IPS DF 6.9 (cell line): ENCODE measurements around the gene PHF24.

Source experiments
- DNase-seq: peaks from one replicate; pipeline ENCODE4 v3.0.0-alpha.2; 2013; ENCODE audit warnings: low read depth, low spot score
- H3K27ac ChIP-seq: one replicate; pipeline ENCODE4 v1.5.1; 2013; ENCODE audit warnings: low read length, control low read depth
- H3K27me3 ChIP-seq: 2 replicates; pipeline ENCODE4 v1.6.1; 2013; ENCODE audit warnings: mild to moderate bottlenecking, low read length; ENCODE audit not compliant: control insufficient read depth, insufficient read depth
- H3K36me3 ChIP-seq: 2 replicates; pipeline ENCODE4 v1.6.1; 2013; ENCODE audit warnings: low read length; ENCODE audit not compliant: control insufficient read depth, insufficient read depth
- H3K4me1 ChIP-seq: 2 replicates; pipeline ENCODE4 v1.6.1; 2013; ENCODE audit warnings: low read length; ENCODE audit not compliant: control insufficient read depth, insufficient read depth
- H3K4me3 ChIP-seq: 2 replicates; pipeline ENCODE4 v1.5.1; 2013; ENCODE audit warnings: mild to moderate bottlenecking, low read length
- H3K9me3 ChIP-seq: 2 replicates; pipeline ENCODE4 v1.6.1; 2013; ENCODE audit warnings: low read length, inconsistent platforms; ENCODE audit not compliant: control insufficient read depth, insufficient read depth
- WGBS: extraction: QIAGEN DNeasy Blood & Tissue Kit; methylation state at CpG from one replicate; pipeline ENCODE4 v1.1.7; 2013; ENCODE audit warnings: mixed read lengths, missing lambda C conversion rate; ENCODE audit not compliant: insufficient read length, insufficient coverage; 5-methylcytosine and 5-hydroxymethylcytosine counted together

The PHF24 gene

GRCh38 chr9:34982361-34982760 lies 24.3 kb downstream of the PHF24 start:
- H3K27ac ChIP-seq: no peak overlapping the region
- H3K4me3 ChIP-seq: no peak overlapping the region

GRCh38 chr9:34983209-34983608 lies 25.1 kb downstream of the PHF24 start:
- DNase-seq: no peak
- Histone ChIP-seq H3K9me3 (no peaks in the 10 kb centered on the region), H3K4me3 (no peak overlapping the region), H3K27ac (no peak overlapping the region), H3K27me3 (no peaks in the 10 kb centered on the region), H3K4me1 (no peaks in the 10 kb centered on the region), H3K36me3 (no peaks in the 10 kb centered on the region)
- no CpG with 5 or more reads among the region's 2 CpGs for WGBS

More at GRCh38 chr9:34982361-34982760, 24.3 kb downstream of the PHF24 start:
- DNase-seq: no peak
- Histone ChIP-seq H3K4me1 (no peaks in the 10 kb centered on the region), H3K36me3 (no peaks in the 10 kb centered on the region), H3K9me3 (no peaks in the 10 kb centered on the region), H3K27me3 (no peaks in the 10 kb centered on the region)
- no CpG with 5 or more reads among the region's 7 CpGs for WGBS

- no peak for DNase-seq
- WGBS: no CpG with 5 or more reads among the region's 1 CpG
These were observed 26.0 kb downstream of the PHF24 start for GRCh38 chr9:34984049-34984448.

DNA sequence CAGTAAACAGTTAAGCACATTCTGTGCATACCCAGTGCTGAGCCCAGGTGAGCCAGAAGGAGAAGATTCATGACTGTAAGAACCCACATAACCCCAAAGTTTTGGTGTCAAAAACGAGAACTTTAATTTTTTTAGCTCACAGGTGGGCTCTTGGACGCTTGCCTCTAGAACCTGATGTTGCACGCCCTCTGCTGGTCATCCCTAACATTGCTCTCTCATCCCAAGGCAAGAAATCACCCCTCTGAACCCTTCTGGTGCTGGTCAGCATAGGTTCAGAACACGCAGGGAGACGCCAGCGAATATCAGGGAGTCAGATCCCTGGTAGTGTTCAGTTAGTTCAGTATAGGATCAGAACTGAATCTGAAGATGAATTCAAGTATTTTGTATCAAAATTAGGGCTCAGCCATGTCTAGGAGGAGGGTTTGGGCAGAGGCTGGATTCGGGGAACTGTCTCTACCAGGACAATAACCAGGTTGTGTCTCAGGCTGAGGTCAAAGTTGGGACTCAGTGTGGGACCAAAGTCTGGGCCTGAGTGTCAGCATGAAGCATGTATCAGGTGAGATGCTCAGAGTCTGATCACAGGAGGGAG lies 27.3 kb downstream of the PHF24 start:
- Histone ChIP-seq H3K36me3 (no peaks in the 10 kb centered on the region), H3K4me1 (no peaks in the 10 kb centered on the region), H3K27ac (no peak overlapping the region), H3K4me3 (no peak overlapping the region), H3K27me3 (no peaks in the 10 kb centered on the region), H3K9me3 (no peaks in the 10 kb centered on the region)
- DNase-seq: no peak
- no CpG with 5 or more reads among the region's 7 CpGs for WGBS

More at GRCh38 chr9:34984049-34984448, 26.0 kb downstream of the PHF24 start:
- Histone ChIP-seq H3K4me3 (no peak overlapping the region), H3K9me3 (no peaks in the 10 kb centered on the region), H3K27me3 (no peaks in the 10 kb centered on the region), H3K36me3 (no peaks in the 10 kb centered on the region), H3K27ac (no peak overlapping the region), H3K4me1 (no peaks in the 10 kb centered on the region)

- no CpG with 5 or more reads among the region's 9 CpGs for WGBS
- DNase-seq: no peak
- H3K4me1 ChIP-seq: peaks cover 2% of the 10 kb centered on the region; the same call in 1 of the 2 replicates
These were observed 28.5 kb downstream of the PHF24 start for GRCh38 chr9:34986540-34987047.

GRCh38 chr9:34987160-34987901 lies 29.2 kb downstream of the PHF24 start:
- Histone ChIP-seq H3K9me3 (no peaks in the 10 kb centered on the region), H3K4me3 (no peak overlapping the region), H3K27ac (no peak overlapping the region), H3K36me3 (no peaks in the 10 kb centered on the region), H3K4me1 (peaks cover 6% of the 10 kb centered on the region; the same call in 1 of the 2 replicates), H3K27me3 (no peaks in the 10 kb centered on the region)
- no CpG with 5 or more reads among the region's 7 CpGs for WGBS
- no peak for DNase-seq

More at GRCh38 chr9:34986540-34987047, 28.5 kb downstream of the PHF24 start:
- Histone ChIP-seq H3K27ac (no peak overlapping the region), H3K27me3 (no peaks in the 10 kb centered on the region), H3K4me3 (no peak overlapping the region), H3K36me3 (no peaks in the 10 kb centered on the region), H3K9me3 (no peaks in the 10 kb centered on the region)

GRCh38 chr9:34988218-34989002 lies 30.3 kb downstream of the PHF24 start:
- Histone ChIP-seq H3K27me3 (no peaks in the 10 kb centered on the region), H3K36me3 (no peaks in the 10 kb centered on the region; the same call in 1 of the 2 replicates), H3K9me3 (no peaks in the 10 kb centered on the region), H3K27ac (no peak overlapping the region), H3K4me1 (peaks cover 9% of the 10 kb centered on the region), H3K4me3 (peak overlapping the region; percentile 37; the same call in 1 of the 2 replicates)
- no peak for DNase-seq
- WGBS: no CpG with 5 or more reads among the region's 25 CpGs

DNA sequence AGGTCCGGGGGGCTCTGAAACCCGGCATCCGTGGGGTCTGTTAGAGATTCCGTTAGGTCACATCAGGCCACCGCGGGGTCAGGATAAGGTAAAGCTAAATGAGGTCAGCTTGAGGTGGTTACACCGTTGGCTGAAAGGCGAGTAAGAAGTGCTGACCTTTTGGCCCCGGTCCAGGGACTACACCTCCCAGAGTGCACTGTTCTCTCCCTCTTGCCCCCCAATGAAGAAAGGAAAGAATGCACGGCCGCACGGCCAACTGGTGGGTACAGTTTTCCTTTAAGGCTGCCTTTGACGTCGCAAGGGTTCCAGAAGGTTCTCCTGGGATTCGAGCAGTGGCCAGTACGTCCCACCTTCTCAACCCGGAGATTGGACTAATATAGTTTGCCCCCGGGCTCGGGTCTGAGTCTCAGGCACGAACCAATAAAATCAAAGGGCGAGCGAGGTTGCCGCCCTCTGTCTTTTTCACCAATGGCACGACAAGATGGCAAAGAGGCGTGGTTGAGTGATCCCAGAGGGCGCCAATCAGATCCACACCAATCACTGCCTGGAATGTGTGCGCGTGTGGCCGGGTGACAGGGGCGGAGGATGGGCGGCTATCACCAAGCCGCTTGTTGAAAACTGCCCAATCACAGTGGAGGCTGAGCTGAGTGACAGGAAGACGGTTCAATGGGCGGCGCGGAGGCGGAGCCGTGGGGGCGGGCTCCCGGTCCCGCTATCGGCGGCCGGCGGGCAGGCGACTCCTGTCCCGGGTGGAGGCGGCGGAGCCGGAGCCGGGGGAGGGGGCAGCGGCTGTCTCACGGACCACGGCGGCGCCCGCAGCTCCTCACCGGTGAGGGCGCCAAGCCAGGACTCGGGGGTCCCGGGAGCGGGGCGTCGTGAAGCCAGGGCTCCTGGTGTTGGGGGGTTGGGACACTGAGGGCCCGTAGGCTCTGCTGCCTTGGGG lies 31.2 kb downstream of the PHF24 start, which contains the start of gene DNAJB5:
Gene DNAJB5, plus strand, starts transcription at position 743 of the 943 bp plus-strand sequence. CDS start 886 bp downstream, outside the sequence.
- Histone ChIP-seq H3K9me3 (no peaks in the 10 kb centered on the region), H3K27me3 (no peaks in the 10 kb centered on the region), H3K4me3 (peak within 1 kb of the TSS; percentile 59), H3K36me3 (no peaks in the 10 kb centered on the region; the same call in 1 of the 2 replicates), H3K4me1 (peaks cover 12% of the 10 kb centered on the region), H3K27ac (no peak within 1 kb of the TSS)
- DNase-seq: peak; percentile 99
- no CpG with 5 or more reads among the region's 65 CpGs for WGBS

DNA sequence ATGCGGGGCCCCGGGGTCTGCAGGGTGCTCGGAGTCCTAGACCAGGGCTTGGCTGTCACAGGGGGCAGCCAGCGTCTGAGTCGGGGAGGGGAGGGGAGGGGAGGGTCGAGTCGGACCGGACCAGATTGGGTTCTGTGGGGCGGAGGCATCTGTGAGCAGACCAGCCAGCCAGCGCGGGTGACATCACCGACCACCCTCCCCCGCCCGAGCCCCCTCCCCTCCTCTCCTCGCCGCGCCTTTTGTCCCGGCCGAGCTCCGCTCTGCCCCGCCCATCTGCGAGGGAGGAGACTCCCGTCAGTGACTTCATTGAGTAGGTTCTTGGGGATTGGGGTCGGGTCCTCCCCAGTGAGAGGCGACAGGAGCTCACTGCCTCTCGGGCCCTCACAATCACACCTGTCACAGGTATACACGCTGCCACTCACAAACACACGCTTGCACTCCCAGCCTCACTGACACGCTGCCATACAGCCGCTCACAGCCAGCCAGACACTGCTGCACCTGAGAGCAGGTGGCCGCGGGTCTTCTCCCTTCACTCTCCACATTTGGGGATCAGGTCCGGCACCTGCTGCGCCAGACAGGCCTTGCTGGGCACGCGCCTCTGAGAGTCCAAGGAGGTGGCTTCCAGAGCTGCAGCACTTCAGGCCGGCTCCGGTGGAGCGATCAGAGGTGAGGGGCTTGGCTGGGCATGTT lies 32.0 kb downstream of the PHF24 start:
- no peak for DNase-seq

More for the DNA sequence above, 32.0 kb downstream of the PHF24 start:
- Histone ChIP-seq H3K9me3 (no peaks in the 10 kb centered on the region), H3K27me3 (no peaks in the 10 kb centered on the region), H3K4me3 (peak overlapping the region; percentile 59), H3K27ac (no peak overlapping the region), H3K4me1 (peaks cover 14% of the 10 kb centered on the region), H3K36me3 (no peaks in the 10 kb centered on the region; the same call in 1 of the 2 replicates)
- WGBS: no CpG with 5 or more reads among the region's 39 CpGs
